ENCODE results near the gene SYNPR.

DNA sequence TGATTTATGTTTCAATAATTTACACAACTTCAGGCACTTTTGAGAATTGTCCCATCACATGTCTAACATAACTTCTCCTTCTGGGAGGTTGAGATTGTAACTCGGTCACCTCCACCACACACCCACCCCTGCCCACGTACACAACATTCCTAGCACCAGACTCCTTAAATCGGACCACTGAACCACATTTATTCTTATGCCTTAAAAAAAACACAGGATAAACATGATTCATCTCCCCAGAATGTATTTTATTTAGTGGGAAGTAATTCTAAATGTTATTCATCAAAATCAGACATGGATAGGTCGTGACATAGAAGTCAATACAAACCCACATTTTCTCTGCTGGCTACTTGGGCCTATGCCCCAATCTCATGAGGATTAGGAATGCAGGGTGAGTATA lies 377.4 kb downstream of the SYNPR start:
- TF ChIP-seq, protein P1, sequence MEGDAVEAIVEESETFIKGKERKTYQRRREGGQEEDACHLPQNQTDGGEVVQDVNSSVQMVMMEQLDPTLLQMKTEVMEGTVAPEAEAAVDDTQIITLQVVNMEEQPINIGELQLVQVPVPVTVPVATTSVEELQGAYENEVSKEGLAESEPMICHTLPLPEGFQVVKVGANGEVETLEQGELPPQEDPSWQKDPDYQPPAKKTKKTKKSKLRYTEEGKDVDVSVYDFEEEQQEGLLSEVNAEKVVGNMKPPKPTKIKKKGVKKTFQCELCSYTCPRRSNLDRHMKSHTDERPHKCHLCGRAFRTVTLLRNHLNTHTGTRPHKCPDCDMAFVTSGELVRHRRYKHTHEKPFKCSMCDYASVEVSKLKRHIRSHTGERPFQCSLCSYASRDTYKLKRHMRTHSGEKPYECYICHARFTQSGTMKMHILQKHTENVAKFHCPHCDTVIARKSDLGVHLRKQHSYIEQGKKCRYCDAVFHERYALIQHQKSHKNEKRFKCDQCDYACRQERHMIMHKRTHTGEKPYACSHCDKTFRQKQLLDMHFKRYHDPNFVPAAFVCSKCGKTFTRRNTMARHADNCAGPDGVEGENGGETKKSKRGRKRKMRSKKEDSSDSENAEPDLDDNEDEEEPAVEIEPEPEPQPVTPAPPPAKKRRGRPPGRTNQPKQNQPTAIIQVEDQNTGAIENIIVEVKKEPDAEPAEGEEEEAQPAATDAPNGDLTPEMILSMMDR (IDR thresholded peaks at IDR 0.05; ENCODE audit: low read depth, low read length), result no peak
- TF ChIP-seq POLR2A (IDR thresholded peaks at IDR 0.05; ENCODE audit: extremely low read depth, insufficient read length) (no peak), MYC (IDR thresholded peaks at IDR 0.05; ENCODE audit: low read depth, low read length) (no peak)
- TF ChIP-seq, protein P2, sequence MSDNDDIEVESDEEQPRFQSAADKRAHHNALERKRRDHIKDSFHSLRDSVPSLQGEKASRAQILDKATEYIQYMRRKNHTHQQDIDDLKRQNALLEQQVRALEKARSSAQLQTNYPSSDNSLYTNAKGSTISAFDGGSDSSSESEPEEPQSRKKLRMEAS (IDR thresholded peaks at IDR 0.05; ENCODE audit: low read depth, low read length), result no peak

All from NB4 (cell line).